H1 (cell line): ENCODE measurements around the gene THPO. TPM values are rescaled to one million over a fixed set of nuclear protein-coding genes. Genes with fewer than 3 reads are reported as not detected.

Experiments
- CTCF ChIA-PET: fragments of 300-600 bp; sonication (Branson Sonifier 250); formaldehyde crosslinking; loops from one replicate; lab custom pipeline; 2021; ENCODE audit not compliant: partially characterized antibody; lab: Charles Lee
- POLR2A ChIA-PET: fragments of 300-600 bp; sonication (Branson Sonifier 250); formaldehyde crosslinking; loops from one replicate; lab custom pipeline; 2021; ENCODE audit warnings: inconsistent platforms; ENCODE audit not compliant: partially characterized antibody; lab: Charles Lee
- DNase-seq, 2 experiments: peaks; one replicate each; pipeline versions ENCODE4 v3.0.0 to v3.0.0-alpha.2; 2010 to 2022; ENCODE audit warnings: low spot score in 2 of 2, low read depth in 1 of 2, mixed read lengths in 1 of 2
- FAIRE-seq: peaks from 2 replicates; lab custom pipeline; 2011; peaks lifted over from hg19 to GRCh38; lab: Jason Lieb, UNC
- H2AFZ ChIP-seq: 2 replicates; pipeline ENCODE4 v1.8.1; 2012; ENCODE audit warnings: low read length, inconsistent platforms
- H2AK5ac ChIP-seq: 2 replicates; pipeline ENCODE4 v1.6.1; 2013; ENCODE audit warnings: low read depth, low read length
- H2BK120ac ChIP-seq: replicated peaks from 2 replicates; pipeline ENCODE3; 2013; ENCODE audit warnings: low read depth, low read length, inconsistent platforms
- H2BK12ac ChIP-seq: 2 replicates; pipeline ENCODE4 v1.6.1; 2013; ENCODE audit warnings: low read depth, low read length
- H2BK15ac ChIP-seq: 2 replicates; pipeline ENCODE4 v1.6.1; 2013; ENCODE audit warnings: low read length
- H2BK20ac ChIP-seq: 2 replicates; pipeline ENCODE4 v1.6.1; 2013; ENCODE audit warnings: low read length
- H2BK5ac ChIP-seq: 2 replicates; pipeline ENCODE4 v1.6.1; 2013; ENCODE audit warnings: low read depth, low read length
- H3K14ac ChIP-seq: 2 replicates; pipeline ENCODE4 v1.6.1; 2013; ENCODE audit warnings: inconsistent platforms; ENCODE audit not compliant: insufficient read length
- H3K18ac ChIP-seq: 2 replicates; pipeline ENCODE4 v1.6.1; 2013; ENCODE audit warnings: low read length; ENCODE audit errors: extremely low read depth
- H3K23ac ChIP-seq: 2 replicates; pipeline ENCODE4 v1.6.1; 2013; ENCODE audit warnings: inconsistent platforms; ENCODE audit not compliant: insufficient read length
- H3K23me2 ChIP-seq: 2 replicates; pipeline ENCODE4 v1.6.1; 2013; ENCODE audit warnings: low read depth, low read length
- H3K27ac ChIP-seq: 2 replicates; pipeline ENCODE4 v1.6.1; 2011; ENCODE audit warnings: low read depth, low read length, inconsistent platforms
- H3K27me3 ChIP-seq, 4 experiments: replicated peaks in 1 of 4; 1 replicate in 1 of 4; 2 replicates in 3 of 4; pipeline versions ENCODE4 v1.6.1 to v1.8.1; 2011 to 2013; ENCODE audit warnings: low read length in 3 of 4, mild to moderate bottlenecking in 3 of 4, inconsistent platforms in 2 of 4, mixed read lengths in 2 of 4, moderate library complexity in 1 of 4; ENCODE audit not compliant: control insufficient read depth in 3 of 4, insufficient read depth in 3 of 4; ENCODE audit errors: extremely low read depth in 1 of 4
- H3K36me3 ChIP-seq, 4 experiments: 2 replicates each; pipeline versions ENCODE4 v1.6.1 to v1.8.1; 2011 to 2013; ENCODE audit warnings: mild to moderate bottlenecking in 4 of 4, low read length in 3 of 4, moderate library complexity in 2 of 4, control low read depth in 1 of 4, inconsistent platforms in 1 of 4; ENCODE audit not compliant: insufficient read depth in 4 of 4, control insufficient read depth in 2 of 4
- H3K4ac ChIP-seq: replicated peaks from 2 replicates; pipeline ENCODE3; 2013; ENCODE audit warnings: low read length, low read depth, mixed read lengths, inconsistent platforms; ENCODE audit not compliant: insufficient read length
- H3K4me1 ChIP-seq, 4 experiments: replicated peaks in 1 of 4; 1 replicate in 1 of 4; 2 replicates in 3 of 4; pipeline versions ENCODE4 v1.6.1 to v1.8.1; 2011 to 2013; ENCODE audit warnings: low read length in 3 of 4, inconsistent platforms in 2 of 4, mixed read lengths in 1 of 4; ENCODE audit not compliant: insufficient read depth in 4 of 4, control insufficient read depth in 3 of 4
- H3K4me2 ChIP-seq, 2 experiments: 2 replicates each; pipeline versions ENCODE4 v1.6.1 to v1.8.1; 2011 to 2013; ENCODE audit warnings: low read depth in 2 of 2, low read length in 2 of 2, control low read depth in 1 of 2, inconsistent platforms in 1 of 2, mild to moderate bottlenecking in 1 of 2; ENCODE audit not compliant: insufficient read depth in 1 of 2
- H3K4me3 ChIP-seq, 4 experiments: fragments of 200-600, 300-600 bp in 1 of 4; sonication (generic), shearing (Covaris generic), sonication (Bioruptor Twin) in 1 of 4; 2 replicates each; pipeline versions ENCODE4 v1.5.1 to v1.8.1; 2011 to 2016; ENCODE audit warnings: low read length in 4 of 4, low read depth in 3 of 4, control low read depth in 2 of 4, inconsistent platforms in 2 of 4, mild to moderate bottlenecking in 2 of 4, mixed read lengths in 1 of 4, moderate library complexity in 1 of 4; ENCODE audit not compliant: insufficient read depth in 2 of 4; ENCODE audit errors: extremely low read depth in 1 of 4
- H3K56ac ChIP-seq: replicated peaks from 2 replicates; pipeline ENCODE3; 2013; ENCODE audit warnings: low read depth, mild to moderate bottlenecking, mixed read lengths, low read length, inconsistent platforms; ENCODE audit not compliant: insufficient read length
- H3K79me1 ChIP-seq: 2 replicates; pipeline ENCODE4 v1.6.1; 2013; ENCODE audit warnings: low read depth, low read length, control low read depth
- H3K79me2 ChIP-seq, 2 experiments: 2 replicates each; pipeline versions ENCODE4 v1.6.1 to v1.8.1; 2012 to 2013; ENCODE audit warnings: low read length in 2 of 2, mild to moderate bottlenecking in 2 of 2, inconsistent platforms in 1 of 2; ENCODE audit not compliant: insufficient read depth in 2 of 2, control insufficient read depth in 1 of 2
- H3K9ac ChIP-seq, 4 experiments: replicated peaks in 1 of 4; 1 replicate in 1 of 4; 2 replicates in 3 of 4; pipeline versions ENCODE4 v1.6.1 to v1.8.1; 2011 to 2013; ENCODE audit warnings: low read depth in 3 of 4, low read length in 3 of 4, control low read depth in 2 of 4, mild to moderate bottlenecking in 2 of 4, moderate library complexity in 2 of 4, inconsistent platforms in 1 of 4; ENCODE audit errors: extremely low read depth in 1 of 4
- H3K9me3 ChIP-seq, 2 experiments: 2 replicates each; pipeline versions ENCODE4 v1.6.1 to v1.8.1; 2012 to 2013; ENCODE audit warnings: mild to moderate bottlenecking in 2 of 2, moderate library complexity in 2 of 2, control low read depth in 1 of 2, inconsistent platforms in 1 of 2, low read depth in 1 of 2, low read length in 1 of 2, mixed read lengths in 1 of 2; ENCODE audit not compliant: insufficient read depth in 2 of 2
- H4K20me1 ChIP-seq, 2 experiments: replicated peaks in 1 of 2; 2 replicates each; pipeline versions ENCODE3 to v1.8.1; 2011 to 2013; ENCODE audit warnings: inconsistent platforms in 2 of 2, low read length in 2 of 2, mild to moderate bottlenecking in 1 of 2; ENCODE audit not compliant: insufficient read depth in 2 of 2, control insufficient read depth in 1 of 2
- H4K5ac ChIP-seq: 2 replicates; pipeline ENCODE4 v1.6.1; 2013; ENCODE audit warnings: low read length, low read depth, mixed read lengths, inconsistent platforms; ENCODE audit not compliant: insufficient read length
- H4K8ac ChIP-seq: 2 replicates; pipeline ENCODE4 v1.8.0; 2013; ENCODE audit warnings: mild to moderate bottlenecking, moderate library complexity, low read length, inconsistent platforms; ENCODE audit not compliant: insufficient read depth; ENCODE audit errors: extremely low read depth
- H4K91ac ChIP-seq: replicated peaks from 2 replicates; pipeline ENCODE3; 2013; ENCODE audit warnings: low read length, mixed read lengths, inconsistent platforms; ENCODE audit not compliant: insufficient read length
- ASH2L ChIP-seq: fragments of 200-600, 300-600 bp; sonication (generic); IDR thresholded peaks from one replicate; pipeline ENCODE4 v1.7.1; 2017; ENCODE audit warnings: low read length
- CTBP2 ChIP-seq: IDR thresholded peaks from 2 replicates; pipeline ENCODE4 v1.7.0; 2011; ENCODE audit warnings: borderline replicate concordance, mild to moderate bottlenecking, moderate library complexity, mixed read lengths, low read length; ENCODE audit not compliant: insufficient read depth, insufficient read length
- GTF2F1 ChIP-seq: IDR thresholded peaks from 2 replicates; pipeline ENCODE4 v1.6.1; 2012; ENCODE audit warnings: low read depth, low read length, improper control_type of control experiment, borderline replicate concordance
- HDAC2 ChIP-seq, 2 experiments: fragments of 300-600 bp in 1 of 2; sonication (generic) in 1 of 2; IDR thresholded peaks; 2 replicates each; pipeline ENCODE4 v1.6.1; 2011 to 2012; ENCODE audit warnings: low read depth in 2 of 2, low read length in 2 of 2, mild to moderate bottlenecking in 2 of 2, moderate library complexity in 2 of 2, borderline replicate concordance in 1 of 2, inconsistent platforms in 1 of 2
- SAP30 ChIP-seq: fragments of 300-600 bp; sonication (generic); IDR thresholded peaks from 2 replicates; pipeline ENCODE4 v1.7.1; 2012; ENCODE audit warnings: low read length, moderate library complexity, mild to moderate bottlenecking, inconsistent platforms; ENCODE audit not compliant: insufficient read depth, insufficient replicate concordance
- SIRT6 ChIP-seq: IDR thresholded peaks from one replicate; pipeline ENCODE4 v1.7.1; 2012; ENCODE audit warnings: low read length, inconsistent platforms
- SRF ChIP-seq: IDR thresholded peaks from 2 replicates; pipeline ENCODE4 v1.6.1; 2011; ENCODE audit warnings: mild to moderate bottlenecking, low read depth, low read length, moderate library complexity
- WGBS, 2 experiments: shearing (Covaris generic) in 1 of 2; methylation state at CpG; one replicate each; pipeline versions ENCODE4 v1.1.6 to v1.1.7; 2013 to 2015; ENCODE audit warnings: low lambda C conversion rate in 2 of 2, mixed read lengths in 2 of 2, inconsistent platforms in 1 of 2, low coverage in 1 of 2, missing lambda C conversion rate in 1 of 2; ENCODE audit not compliant: insufficient replicate concordance in 2 of 2, insufficient coverage in 1 of 2, insufficient read length in 1 of 2; ENCODE audit errors: extremely low coverage in 1 of 2, missing lambda C conversion rate in 1 of 2; 5-methylcytosine and 5-hydroxymethylcytosine counted together
- polyA plus RNA-seq, 7 experiments: library from polyadenylated mRNA; depleted of rRNA in 3 of 7; stranded (reverse) in 5 of 7; unstranded in 2 of 7; fragments of >200 nt in 5 of 7; fragments of 200-250 nt in 2 of 7; gene quantifications; 1 replicate in 5 of 7; 2 replicates in 1 of 7; 4 replicates in 1 of 7; pipeline versions ENCODE4 v1.2.1 to v1.2.3, GENCODE V29; 2011 to 2013; ENCODE audit warnings: missing spikeins in 2 of 7, mixed read lengths in 2 of 7
- total RNA-seq: library from RNA; stranded (reverse); fragmentation: NEBNext Ultra II Directional; extraction: Animal tissue kit (Norgen Biotek cat#: 25700); gene quantifications from 2 replicates; pipeline ENCODE4 v1.2.1, GENCODE V29; 2021
- TF ChIP-seq, protein P1 (sequence below): IDR thresholded peaks from 2 replicates; pipeline ENCODE4 v1.6.1; 2011; ENCODE audit warnings: low read length, improper control_type of control experiment

THPO gene
- total and polyA plus RNA-seq, 2 of the 8 experiments (the other 6 are each of a cell fraction or from before 2014, with no cell fraction given): 0.82 to 1.2 TPM

DNA sequence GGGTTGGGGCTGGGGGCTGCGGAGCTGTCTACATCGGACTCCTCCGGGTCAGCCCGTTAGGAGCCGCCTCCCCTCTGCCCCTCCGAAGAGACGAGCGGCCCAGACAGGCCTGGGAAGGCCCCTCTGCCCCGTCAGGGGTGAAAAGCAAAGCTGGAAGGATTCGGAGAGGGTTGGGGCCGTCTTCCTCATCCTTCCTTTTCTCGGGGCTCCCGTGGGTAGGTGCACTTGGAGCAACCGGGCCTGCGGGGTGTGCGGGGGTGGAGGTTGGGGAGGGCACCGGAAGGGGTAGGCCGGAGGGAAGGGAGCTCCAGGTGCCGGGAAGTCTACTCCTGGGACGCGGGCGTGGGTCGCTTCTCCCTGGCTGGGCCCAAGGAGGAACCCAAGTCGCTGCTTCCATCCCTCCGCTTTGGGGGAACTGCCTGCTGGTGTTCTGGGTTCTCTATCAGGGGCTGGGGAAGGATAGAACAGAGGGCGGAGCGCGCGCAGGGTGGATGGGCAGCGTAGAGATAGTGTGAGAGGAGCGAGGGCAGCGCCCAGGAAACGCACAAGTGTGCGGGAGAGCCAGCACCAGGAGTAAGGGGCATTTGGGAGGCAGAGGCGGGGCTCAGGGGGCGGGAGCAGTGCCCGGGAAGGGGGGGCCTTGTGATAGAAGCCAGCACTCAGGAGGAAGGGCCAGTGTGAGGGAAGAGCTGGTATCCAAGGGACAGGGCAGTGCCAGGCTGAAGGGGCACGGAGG is 15.9 kb downstream of the THPO start:
- Histone ChIP-seq H3K79me2 (peaks cover 0 to 15% of the 10 kb centered on the region in 2 experiments; a peak in 2 of 4 replicates), H3K56ac (peak overlapping the region; percentile 51), H4K91ac (peak overlapping the region; percentile 3), H4K5ac (peak overlapping the region; percentile 85), H3K14ac (no peak overlapping the region), H3K23me2 (peaks cover 22% of the 10 kb centered on the region), H4K8ac (peak overlapping the region; percentile 97; the same call in 1 of the 2 replicates), H3K9ac (peak overlapping the region in 3 of 4 experiments; percentile 70 to 92 (median 74); a peak in 6 of 7 replicates), H3K4me1 (peaks cover 3 to 18% (median 12%) of the 10 kb centered on the region in 4 experiments), H3K4me3 (peak overlapping the region; percentile 77 to 88 (median 80)), H2AK5ac (no peak overlapping the region; the same call in 1 of the 2 replicates), H3K27me3 (peaks cover 0 to 8% (median 3%) of the 10 kb centered on the region in 4 experiments; a peak in 3 of 7 replicates), H3K36me3 (peaks cover 3 to 30% (median 21%) of the 10 kb centered on the region in 4 experiments; a peak in 7 of 8 replicates), H3K9me3 (no peaks in the 10 kb centered on the region), H2BK12ac (peak overlapping the region; percentile 60; the same call in 1 of the 2 replicates), H2BK15ac (0 out of 2 replicates have a peak overlapping the region, but pooled peaks have one; percentile 46), H4K20me1 (peaks cover 8 to 12% of the 10 kb centered on the region in 2 experiments), H2BK5ac (peak overlapping the region; percentile 88), H3K18ac (peak overlapping the region; percentile 17), H3K23ac (no peak overlapping the region), H2BK120ac (no peak overlapping the region), H2AFZ (no peak overlapping the region), H3K4ac (peak overlapping the region; percentile 78), H3K4me2 (peak overlapping the region; percentile 94 to 98), H3K79me1 (0 out of 2 replicates have a peak, but pooled peaks cover 3% of the 10 kb centered on the region), H2BK20ac (no peak overlapping the region), H3K27ac (peak overlapping the region; percentile 92)
- POLR2A ChIA-PET: interaction anchor here (0.6 to 5.2 kb wide), 19 partner anchors 10 to 376 kb away, joined by 3 to 32 read pairs (median 4); partner anchors contain the start of gene FAM131A
- CTCF ChIA-PET: interaction anchor here (0.7 to 7.1 kb wide), 8 partner anchors 8 to 467 kb away, joined by 3 to 47 read pairs (median 4); no protein-coding TSS in a partner anchor
- 2% methylated on average over 30 of the region's 38 CpGs; no CpG with 5 or more reads in 1 of the 2 experiments for WGBS, 2 experiments
- DNase-seq (peak in 1 of 2 experiments; percentile 70), FAIRE-seq (no peak)
- TF ChIP-seq, protein P1, sequence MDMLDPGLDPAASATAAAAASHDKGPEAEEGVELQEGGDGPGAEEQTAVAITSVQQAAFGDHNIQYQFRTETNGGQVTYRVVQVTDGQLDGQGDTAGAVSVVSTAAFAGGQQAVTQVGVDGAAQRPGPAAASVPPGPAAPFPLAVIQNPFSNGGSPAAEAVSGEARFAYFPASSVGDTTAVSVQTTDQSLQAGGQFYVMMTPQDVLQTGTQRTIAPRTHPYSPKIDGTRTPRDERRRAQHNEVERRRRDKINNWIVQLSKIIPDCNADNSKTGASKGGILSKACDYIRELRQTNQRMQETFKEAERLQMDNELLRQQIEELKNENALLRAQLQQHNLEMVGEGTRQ: no peak
- TF ChIP-seq HDAC2 (IDR thresholded peaks at IDR 0.05; ENCODE audit: borderline replicate concordance in 1 of 2, low read depth in 2 of 2, low read length in 2 of 2): 0 out of 4 replicates have a peak, but pooled peaks of 1 of the 2 experiments have one; percentile 25
- TF ChIP-seq GTF2F1: no peak
- no peak for TF ChIP-seq SIRT6
- TF ChIP-seq ASH2L: peak; percentile 21
- TF ChIP-seq CTBP2: peak; percentile 6
- peak; percentile 14 for TF ChIP-seq SAP30
- TF ChIP-seq SRF: no peak
